ENCODE results near the gene UST. TPM values are rescaled to one million over a fixed set of nuclear protein-coding genes. Genes with fewer than 3 reads are reported as not detected.
A peak's percentile ranks its signal among the peaks of the same experiment; 100 is the strongest.

The UST gene
- total RNA-seq, 2 experiments from 2014 or later, result 1.2 to 1.5 TPM

DNA sequence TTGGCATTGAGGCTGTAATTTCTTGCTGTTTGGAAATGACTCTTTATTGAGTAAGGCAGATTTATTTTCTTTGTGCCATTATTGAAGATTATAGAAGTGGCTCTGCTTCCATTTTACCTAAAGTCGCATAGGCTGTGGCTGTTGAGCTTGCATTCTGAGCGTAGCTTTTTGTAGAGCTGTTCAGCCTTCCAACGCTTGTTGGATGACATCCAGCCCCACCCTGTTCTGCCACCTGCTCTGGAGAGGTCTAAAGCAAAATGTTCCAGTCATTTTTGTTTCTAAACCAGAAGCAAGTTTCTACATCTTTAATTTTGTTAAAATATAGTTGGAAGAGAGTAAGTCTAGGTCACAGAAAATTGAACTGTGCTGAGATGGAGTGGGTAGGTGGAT, 24.4 kb downstream of the UST start:
- intact Hi-C loops (cut with micrococcal nuclease), result no loop called here
- H3K36me3 Mint-ChIP-seq (ENCODE audit: low read depth), result no peaks in the 10 kb centered on the region
- TF ChIP-seq, protein P1, sequence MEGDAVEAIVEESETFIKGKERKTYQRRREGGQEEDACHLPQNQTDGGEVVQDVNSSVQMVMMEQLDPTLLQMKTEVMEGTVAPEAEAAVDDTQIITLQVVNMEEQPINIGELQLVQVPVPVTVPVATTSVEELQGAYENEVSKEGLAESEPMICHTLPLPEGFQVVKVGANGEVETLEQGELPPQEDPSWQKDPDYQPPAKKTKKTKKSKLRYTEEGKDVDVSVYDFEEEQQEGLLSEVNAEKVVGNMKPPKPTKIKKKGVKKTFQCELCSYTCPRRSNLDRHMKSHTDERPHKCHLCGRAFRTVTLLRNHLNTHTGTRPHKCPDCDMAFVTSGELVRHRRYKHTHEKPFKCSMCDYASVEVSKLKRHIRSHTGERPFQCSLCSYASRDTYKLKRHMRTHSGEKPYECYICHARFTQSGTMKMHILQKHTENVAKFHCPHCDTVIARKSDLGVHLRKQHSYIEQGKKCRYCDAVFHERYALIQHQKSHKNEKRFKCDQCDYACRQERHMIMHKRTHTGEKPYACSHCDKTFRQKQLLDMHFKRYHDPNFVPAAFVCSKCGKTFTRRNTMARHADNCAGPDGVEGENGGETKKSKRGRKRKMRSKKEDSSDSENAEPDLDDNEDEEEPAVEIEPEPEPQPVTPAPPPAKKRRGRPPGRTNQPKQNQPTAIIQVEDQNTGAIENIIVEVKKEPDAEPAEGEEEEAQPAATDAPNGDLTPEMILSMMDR (IDR thresholded peaks at IDR 0.05), result no peak
- H3K9me3 Mint-ChIP-seq, result no peaks in the 10 kb centered on the region
- H3K4me1 Mint-ChIP-seq (ENCODE audit: low read depth), result peaks cover 27% of the 10 kb centered on the region
- ChIA-PET CTCF (interaction anchor here (0.8 kb wide), 1 partner anchor 89 kb away, joined by 3 read pairs; no protein-coding TSS in a partner anchor), POLR2A (interaction anchor here (1.0 to 1.5 kb wide), 2 partner anchors 10 to 23 kb away, joined by 3 to 6 read pairs; no protein-coding TSS in a partner anchor)
- ATAC-seq (no peak), DNase-seq (no peak)
- H3K27me3 Mint-ChIP-seq, result peaks cover 4% of the 10 kb centered on the region
- no peak overlapping the region for H3K27ac Mint-ChIP-seq
- no peak overlapping the region for H3K4me3 Mint-ChIP-seq

DNA sequence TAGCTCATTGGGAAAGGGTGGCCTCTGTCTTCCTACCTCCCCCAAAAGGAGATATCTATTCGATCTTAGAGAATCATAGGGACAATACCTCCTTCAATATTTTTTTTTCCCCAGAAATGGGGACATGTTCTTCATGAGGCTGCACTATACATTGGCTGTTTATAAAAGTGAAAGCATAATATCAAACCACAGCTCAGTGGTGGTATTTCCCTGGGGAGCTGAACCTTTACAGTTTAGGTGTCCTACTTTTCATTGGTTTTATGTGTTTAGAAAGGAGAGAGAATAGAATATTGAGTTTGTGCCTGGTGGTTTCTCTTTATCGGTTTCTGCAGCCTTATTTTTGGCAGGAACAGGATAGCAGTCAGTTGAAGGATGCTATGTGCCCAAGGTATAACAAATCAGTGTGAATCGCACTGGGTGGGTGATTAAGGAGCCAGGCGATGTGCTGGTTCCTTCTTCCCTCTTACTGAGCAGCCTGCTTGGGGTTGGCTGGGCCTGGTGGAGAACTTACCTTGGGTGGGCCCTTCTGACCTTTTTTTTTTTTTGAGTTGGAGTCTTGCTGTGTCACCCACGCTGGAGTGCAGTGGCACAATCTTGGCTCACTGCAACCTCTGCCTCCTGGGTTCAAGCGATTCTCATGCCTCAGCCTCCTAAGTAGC, 25.2 kb downstream of the UST start:
- DNase-seq (no peak), ATAC-seq (peak; percentile 45)
- TF ChIP-seq, protein P1 (IDR thresholded peaks at IDR 0.05), result no peak
- ChIA-PET CTCF (interaction anchor here (0.8 to 1.0 kb wide), 2 partner anchors 11 to 90 kb away, joined by 3 read pairs; no protein-coding TSS in a partner anchor), POLR2A (interaction anchor here (1.0 kb wide), 1 partner anchor 24 kb away, joined by 3 read pairs; no protein-coding TSS in a partner anchor)
- Mint-ChIP-seq H3K4me1 (ENCODE audit: low read depth) (peaks cover 25% of the 10 kb centered on the region), H3K4me3 (no peak overlapping the region), H3K9me3 (no peaks in the 10 kb centered on the region), H3K27me3 (peaks cover 4% of the 10 kb centered on the region), H3K36me3 (ENCODE audit: low read depth) (no peaks in the 10 kb centered on the region), H3K27ac (no peak overlapping the region)
- intact Hi-C loops (cut with micrococcal nuclease), result no loop called here

DNA sequence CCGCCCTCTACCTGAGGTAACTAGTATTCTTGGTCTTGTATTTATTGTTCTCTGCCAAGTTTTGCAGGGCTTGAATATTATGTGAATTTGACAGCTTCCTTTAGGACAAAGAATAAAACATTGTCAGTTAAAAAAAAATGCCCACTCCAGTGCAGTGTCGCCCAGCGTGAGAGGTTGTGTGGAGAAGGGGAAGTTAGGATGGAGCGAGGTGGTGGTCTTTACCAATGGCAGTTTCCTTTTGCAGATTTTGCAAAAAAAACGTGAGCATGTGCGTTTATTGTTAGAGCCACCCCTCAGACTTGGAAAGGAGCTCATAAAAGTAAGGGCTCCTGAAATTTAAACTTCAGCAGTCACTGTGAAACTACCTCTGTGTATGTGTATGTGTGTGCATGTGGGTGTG, 28.3 kb downstream of the UST start:
- Mint-ChIP-seq H3K27ac (no peak overlapping the region), H3K9me3 (no peaks in the 10 kb centered on the region), H3K4me1 (ENCODE audit: low read depth) (peaks cover 23% of the 10 kb centered on the region), H3K27me3 (peaks cover 2% of the 10 kb centered on the region), H3K4me3 (no peak overlapping the region), H3K36me3 (ENCODE audit: low read depth) (no peaks in the 10 kb centered on the region)
- ChIA-PET CTCF (no interaction called here), POLR2A (interaction anchor here (0.9 kb wide), 1 partner anchor 68 kb away, joined by 3 read pairs; no protein-coding TSS in a partner anchor)
- intact Hi-C loops (cut with micrococcal nuclease), result no loop called here
- TF ChIP-seq, protein P1 (IDR thresholded peaks at IDR 0.05), result no peak
- ATAC-seq (no peak), DNase-seq (no peak)

DNA sequence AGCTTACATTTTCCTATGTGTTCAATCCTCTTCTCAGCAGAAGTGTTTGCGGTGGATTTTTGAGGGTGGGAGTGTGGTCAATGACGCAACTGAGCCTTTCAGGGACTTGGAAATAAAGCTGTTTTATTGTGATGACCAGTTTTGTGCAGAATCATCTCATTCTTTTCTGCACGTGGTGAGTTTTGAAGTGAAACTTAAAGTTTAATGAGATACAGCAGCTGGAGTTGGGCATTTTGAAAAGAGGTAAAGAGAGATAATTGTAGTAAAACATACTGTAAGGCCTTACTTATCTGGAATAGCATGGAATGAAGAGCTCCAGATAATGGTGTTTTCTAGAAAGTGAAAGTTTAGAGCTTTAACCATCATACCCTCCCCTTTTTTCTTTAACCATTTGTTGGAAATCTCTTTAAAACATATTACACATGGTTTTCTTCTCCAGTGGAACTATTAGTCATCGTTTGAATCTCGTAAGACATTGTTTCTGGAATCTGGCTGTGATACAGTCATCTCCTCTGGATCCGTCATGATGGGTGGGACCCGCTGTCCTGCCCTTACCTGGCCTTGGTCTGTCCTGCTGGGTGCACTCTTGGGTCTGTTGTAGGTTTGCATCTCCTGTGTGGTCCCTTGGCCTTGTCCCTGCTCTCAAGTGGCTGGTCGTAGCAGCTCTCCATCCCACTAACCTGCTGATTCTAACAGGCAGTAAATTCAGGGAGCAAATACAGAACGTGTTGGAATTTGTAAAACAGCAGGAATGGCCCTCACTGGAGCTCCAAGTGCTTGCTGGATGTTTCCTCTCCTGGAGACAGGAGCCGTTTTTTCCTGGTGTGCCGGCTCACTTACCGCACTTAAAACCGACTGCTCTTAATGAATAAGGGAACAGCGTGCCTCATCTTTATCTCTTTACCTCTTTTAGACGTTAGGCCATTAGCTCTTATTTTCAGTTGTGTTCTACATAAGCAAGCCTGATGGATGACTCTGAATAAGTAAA, 29.8 kb downstream of the UST start:
- H3K27ac Mint-ChIP-seq, result no peak overlapping the region
- no peak overlapping the region for H3K4me3 Mint-ChIP-seq
- POLR2A ChIA-PET, result interaction anchor here (0.6 to 0.7 kb wide), 2 partner anchors 8 to 16 kb away, joined by 3 read pairs; no protein-coding TSS in a partner anchor
- intact Hi-C loops (cut with micrococcal nuclease), result no loop called here
- no peaks in the 10 kb centered on the region for H3K27me3 Mint-ChIP-seq
- H3K36me3 Mint-ChIP-seq (ENCODE audit: low read depth), result no peaks in the 10 kb centered on the region
- peaks cover 17% of the 10 kb centered on the region for H3K4me1 Mint-ChIP-seq (ENCODE audit: low read depth)
- no peaks in the 10 kb centered on the region for H3K9me3 Mint-ChIP-seq
- TF ChIP-seq, protein P1 (IDR thresholded peaks at IDR 0.05), result no peak
- DNase-seq (no peak), ATAC-seq (no peak)
- CTCF ChIA-PET, result interaction anchor here (1.2 to 1.5 kb wide), 2 partner anchors 74 to 199 kb away, joined by 3 read pairs; no protein-coding TSS in a partner anchor

Data from activated CD8-positive, alpha-beta T cell treated with anti-CD3 and anti-CD28 coated beads for 36 hours (primary cell).